Peyer's patch (tissue), 4 donors: Measurements from ENCODE around the gene SLC9A3.

Experiments
- CTCF ChIP-seq, 6 experiments: fragments of 450-650 bp in 4 of 6; fragments of 200-600 bp in 2 of 6; sonication (generic) in 1 of 6; IDR thresholded peaks; one replicate each; pipeline ENCODE4 v1.5.1; 2017 to 2019; ENCODE audit warnings: antibody characterized with exemption in 6 of 6, mild to moderate bottlenecking in 3 of 6, moderate library complexity in 1 of 6
- POLR2A ChIP-seq, 2 donors: fragments of 450-650 bp; IDR thresholded peaks; one replicate each; pipeline ENCODE4 v1.5.1; 2017; ENCODE audit warnings: antibody characterized with exemption in 2 of 2, mild to moderate bottlenecking in 2 of 2, moderate library complexity in 2 of 2

GRCh38 chr5:477247-477646 lies 47.0 kb downstream of the SLC9A3 start:
- TF ChIP-seq CTCF (IDR thresholded peaks at IDR 0.05) (no peak), POLR2A (IDR thresholded peaks at IDR 0.05) (no peak)
